Suppressor macrophage treated with lipopolysaccharide for 1 hour (primary cell): ENCODE data around the gene KLHDC9.

ENCODE experiments used
- DNase-seq, 3 donors: peaks; one replicate each; pipeline ENCODE4 v3.0.0-alpha.2; 2020 to 2022

Gene KLHDC9

DNA sequence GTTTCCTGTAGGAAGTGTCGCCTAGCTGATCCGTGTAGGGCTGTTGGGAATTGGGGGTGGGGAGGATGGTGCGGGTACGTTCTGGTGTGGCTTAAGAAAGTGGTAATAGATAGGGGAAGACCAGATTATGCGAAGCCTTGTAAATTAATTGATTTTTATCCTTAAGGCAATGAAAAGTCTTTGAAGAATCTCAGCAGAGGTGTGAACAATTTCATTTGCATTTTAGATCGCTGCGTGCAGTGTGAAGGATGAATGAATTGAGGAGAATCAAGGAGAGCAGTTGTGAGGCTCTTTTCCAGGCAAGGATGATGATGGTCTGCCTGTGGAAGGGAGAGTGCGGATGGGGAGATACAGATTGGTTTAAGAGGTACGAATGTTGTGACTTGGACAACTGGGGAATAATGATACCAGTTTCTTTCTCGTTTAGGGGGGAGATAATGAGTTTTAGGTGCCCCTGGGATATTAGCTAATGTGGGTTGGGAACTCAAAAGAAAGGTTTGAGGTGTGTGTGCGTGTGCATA lies 35.1 kb downstream of the KLHDC9 start:
- no peak for DNase-seq

- no peak for DNase-seq
Observed at GRCh38 chr1:161137881-161138280, 39.7 kb downstream of the KLHDC9 start.

- DNase-seq = peak in 1 of 3 donors; percentile 31
Observed at GRCh38 chr1:161138431-161138830, 40.3 kb downstream of the KLHDC9 start.

- peak; percentile 76 to 78 (median 78) for DNase-seq
Observed at GRCh38 chr1:161139766-161140165, 41.6 kb downstream of the KLHDC9 start.

- no peak for DNase-seq
Observed at GRCh38 chr1:161140755-161141400, 42.7 kb downstream of the KLHDC9 start.

DNA sequence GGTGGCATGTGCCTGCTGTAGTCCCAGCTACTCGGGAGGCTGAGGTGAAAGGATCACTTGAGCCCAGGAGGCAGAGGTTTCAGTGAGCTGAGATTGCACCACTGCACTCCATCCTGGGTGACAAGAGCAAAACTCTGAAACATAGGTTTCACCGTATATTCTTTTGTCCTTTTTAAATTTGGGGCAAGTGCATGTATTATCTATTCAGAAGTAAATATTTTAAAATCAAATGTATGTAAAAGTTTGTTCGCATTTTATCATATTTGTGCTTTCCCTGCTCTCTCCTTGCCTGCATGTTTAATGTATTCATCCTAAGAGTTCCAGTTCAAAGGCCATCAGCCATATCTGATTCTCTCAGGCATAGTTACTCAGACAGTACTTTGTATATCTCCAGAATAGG lies 47.7 kb downstream of the KLHDC9 start:
- DNase-seq = no peak
